ENCODE measurements around the gene BDH1.
"Not testable (repeated sequence)": the region's sequence is repeated elsewhere in the genome, so short reads cannot be mapped to it uniquely, and the experiment has no call there.

- not testable (repeated sequence) for TF ChIP-seq CTCF (IDR thresholded peaks at IDR 0.05; ENCODE audit: borderline replicate concordance, extremely low read depth, low read length, poor library complexity, severe bottlenecking); EZH2 (IDR thresholded peaks at IDR 0.05; ENCODE audit: borderline replicate concordance, low read depth, low read length, severe bottlenecking)
Measured at GRCh38 chr3:197586768-197587167, 31.0 kb upstream of the BDH1 start.

Data from DND-41 (cell line).